ENCODE data around the gene EVX2.

GRCh38 chr2:176091329-176092258 is 7.8 kb upstream of the EVX2 start:
- TF ChIP-seq, protein P1, sequence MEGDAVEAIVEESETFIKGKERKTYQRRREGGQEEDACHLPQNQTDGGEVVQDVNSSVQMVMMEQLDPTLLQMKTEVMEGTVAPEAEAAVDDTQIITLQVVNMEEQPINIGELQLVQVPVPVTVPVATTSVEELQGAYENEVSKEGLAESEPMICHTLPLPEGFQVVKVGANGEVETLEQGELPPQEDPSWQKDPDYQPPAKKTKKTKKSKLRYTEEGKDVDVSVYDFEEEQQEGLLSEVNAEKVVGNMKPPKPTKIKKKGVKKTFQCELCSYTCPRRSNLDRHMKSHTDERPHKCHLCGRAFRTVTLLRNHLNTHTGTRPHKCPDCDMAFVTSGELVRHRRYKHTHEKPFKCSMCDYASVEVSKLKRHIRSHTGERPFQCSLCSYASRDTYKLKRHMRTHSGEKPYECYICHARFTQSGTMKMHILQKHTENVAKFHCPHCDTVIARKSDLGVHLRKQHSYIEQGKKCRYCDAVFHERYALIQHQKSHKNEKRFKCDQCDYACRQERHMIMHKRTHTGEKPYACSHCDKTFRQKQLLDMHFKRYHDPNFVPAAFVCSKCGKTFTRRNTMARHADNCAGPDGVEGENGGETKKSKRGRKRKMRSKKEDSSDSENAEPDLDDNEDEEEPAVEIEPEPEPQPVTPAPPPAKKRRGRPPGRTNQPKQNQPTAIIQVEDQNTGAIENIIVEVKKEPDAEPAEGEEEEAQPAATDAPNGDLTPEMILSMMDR (IDR thresholded peaks at IDR 0.05; ENCODE audit: low read depth, low read length): no peak
- TF ChIP-seq POLR2A (IDR thresholded peaks at IDR 0.05; ENCODE audit: extremely low read depth, insufficient read length): no peak
